ENCODE measurements around the gene CFAP300.
A peak's percentile ranks its signal among the peaks of the same experiment; 100 is the strongest.

The CFAP300 gene

DNA sequence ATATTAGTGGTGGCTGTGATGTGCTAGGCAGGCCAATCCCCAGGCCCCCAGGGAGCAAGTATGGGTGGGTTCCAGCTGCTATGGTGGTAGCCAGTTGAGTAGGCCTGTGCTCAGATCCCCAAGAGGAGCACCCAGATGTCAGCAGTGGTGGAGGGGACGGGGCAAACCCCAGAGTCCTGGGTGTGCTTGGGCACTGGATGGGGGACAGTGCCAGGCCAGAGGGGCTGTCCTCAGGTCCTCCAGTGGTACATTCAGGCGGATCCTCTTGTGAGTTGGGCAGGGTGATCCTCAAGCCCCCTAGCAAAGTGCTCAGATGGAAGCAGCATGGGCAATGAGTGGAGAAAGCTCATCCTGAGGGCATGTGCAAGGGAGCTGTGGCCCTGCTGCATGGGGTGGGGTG, 26.0 kb downstream of the CFAP300 start:
- DNase-seq, result no peak

- DNase-seq, result no peak
Measured at GRCh38 chr11:102079625-102080024, 32.4 kb downstream of the CFAP300 start.

GRCh38 chr11:102081313-102081712, 34.1 kb downstream of the CFAP300 start:
- no peak for DNase-seq

DNA sequence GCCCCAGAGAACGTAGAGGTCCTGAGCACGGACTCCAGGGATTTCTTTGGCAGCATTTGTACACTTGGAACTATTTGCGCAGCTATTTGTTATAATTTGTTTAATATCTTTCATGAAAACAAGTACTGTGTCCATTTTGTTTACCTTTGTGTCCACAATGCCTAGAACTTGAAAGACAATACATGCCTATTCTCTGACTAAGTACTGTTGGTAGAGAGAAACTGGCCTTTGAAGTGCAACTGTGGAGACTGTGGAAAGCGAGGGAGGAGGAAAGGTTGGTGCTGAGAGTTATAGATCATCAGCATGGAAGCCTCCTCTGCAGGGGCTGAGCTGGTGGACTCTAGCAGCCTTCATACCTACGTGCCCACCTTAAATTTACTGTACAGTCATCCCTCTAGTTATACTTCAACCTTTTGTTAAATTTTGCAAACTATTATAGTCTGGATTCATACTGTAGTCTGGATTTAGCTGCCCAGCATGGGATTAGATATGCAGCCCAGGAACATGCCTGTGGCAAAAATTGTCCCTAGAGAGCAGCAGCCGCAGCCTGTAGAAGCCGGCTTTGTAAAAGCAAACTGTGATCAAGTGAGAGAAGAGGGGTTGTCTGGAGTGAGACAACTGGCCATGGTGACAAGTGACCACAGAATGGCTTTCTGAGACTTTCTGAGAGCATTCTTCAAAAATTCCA, 38.8 kb downstream of the CFAP300 start:
- DNase-seq, result no peak

- no peak for DNase-seq
Measured at GRCh38 chr11:102097186-102097585, 49.9 kb downstream of the CFAP300 start.

- no peak for DNase-seq
Measured at GRCh38 chr11:102099755-102100154, 52.5 kb downstream of the CFAP300 start.

DNA sequence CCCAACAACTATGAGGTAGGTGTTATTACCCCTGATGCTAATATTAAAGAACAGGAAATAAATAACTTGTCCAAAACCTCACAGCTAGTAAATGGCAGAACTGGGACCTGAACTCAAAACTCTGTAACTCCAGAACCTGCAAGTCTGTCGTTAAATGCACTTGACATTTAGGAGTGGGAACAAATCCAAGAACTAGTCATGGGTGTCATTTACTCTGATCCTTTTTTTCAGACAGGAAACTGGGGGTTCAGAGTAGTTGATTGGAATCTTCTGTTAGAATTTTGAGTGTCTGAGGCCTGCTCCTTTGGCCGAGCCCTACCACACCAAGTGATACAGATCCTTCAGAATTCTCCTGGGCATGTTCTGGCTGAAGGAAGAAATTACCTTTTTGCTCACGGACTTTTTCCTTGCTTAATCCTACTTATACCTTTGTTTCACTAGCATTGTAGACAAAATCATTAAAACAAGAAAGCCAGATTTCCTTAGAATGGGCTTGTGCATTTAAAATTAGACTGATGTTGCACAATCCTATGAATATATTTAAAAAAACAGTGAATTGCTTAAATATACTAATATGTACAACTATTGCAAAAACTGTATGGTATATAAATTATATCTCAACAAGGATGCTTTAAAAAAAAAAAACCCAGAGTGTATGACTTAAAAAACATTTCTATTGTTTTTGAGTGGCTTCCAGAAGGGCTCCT, 61.6 kb downstream of the CFAP300 start:
- DNase-seq, result no peak

DNA sequence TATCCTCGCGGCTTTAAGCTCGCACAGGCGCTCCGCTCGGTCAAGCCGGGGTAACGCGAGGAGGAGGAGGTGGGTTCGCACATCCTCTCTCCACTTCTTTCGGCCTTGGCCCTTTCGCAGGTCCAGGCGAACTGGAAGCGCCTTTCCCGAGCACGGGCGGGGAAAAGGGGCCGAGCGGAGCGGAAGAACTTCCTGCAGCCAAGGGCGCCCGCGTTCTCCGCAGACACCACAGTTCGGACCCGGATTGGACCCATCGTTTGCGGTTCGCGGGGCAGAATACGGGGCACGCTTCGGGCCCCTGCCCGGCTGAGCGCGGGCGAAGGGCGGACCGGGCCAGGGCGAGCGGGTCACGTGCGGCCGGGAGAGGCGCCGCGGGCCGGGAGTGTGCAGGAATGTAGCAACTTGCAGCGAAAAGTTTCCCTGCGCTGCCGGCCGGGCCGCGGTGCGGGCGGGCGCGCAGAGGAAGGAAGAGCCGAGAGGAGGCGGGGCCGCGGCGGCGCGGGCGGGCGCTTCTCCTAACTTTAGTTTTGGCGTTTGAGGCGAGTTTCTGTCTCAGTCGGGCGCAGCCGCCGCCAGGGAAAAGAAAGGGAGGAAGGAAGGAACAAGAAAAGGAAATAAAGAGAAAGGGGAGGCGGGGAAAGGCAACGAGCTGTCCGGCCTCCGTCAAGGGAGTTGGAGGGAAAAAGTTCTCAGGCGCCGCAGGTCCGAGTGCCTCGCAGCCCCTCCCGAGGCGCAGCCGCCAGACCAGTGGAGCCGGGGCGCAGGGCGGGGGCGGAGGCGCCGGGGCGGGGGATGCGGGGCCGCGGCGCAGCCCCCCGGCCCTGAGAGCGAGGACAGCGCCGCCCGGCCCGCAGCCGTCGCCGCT, 62.9 kb downstream of the CFAP300 start, which contains the start of gene YAP1:
YAP1 (plus strand) TSS at position 552 of the 865 bp plus-strand sequence. CDS start 402 bp downstream, outside the sequence.
- DNase-seq, result no peak

DNA sequence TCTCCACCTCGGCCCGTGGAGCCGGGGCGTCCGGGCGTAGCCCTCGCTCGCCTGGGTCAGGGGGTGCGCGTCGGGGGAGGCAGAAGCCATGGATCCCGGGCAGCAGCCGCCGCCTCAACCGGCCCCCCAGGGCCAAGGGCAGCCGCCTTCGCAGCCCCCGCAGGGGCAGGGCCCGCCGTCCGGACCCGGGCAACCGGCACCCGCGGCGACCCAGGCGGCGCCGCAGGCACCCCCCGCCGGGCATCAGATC, 63.4 kb downstream of the CFAP300 start:
- no peak for DNase-seq

GRCh38 chr11:102111011-102111786, 64.0 kb downstream of the CFAP300 start:
- peak; percentile 3 to 6 for DNase-seq

DNA sequence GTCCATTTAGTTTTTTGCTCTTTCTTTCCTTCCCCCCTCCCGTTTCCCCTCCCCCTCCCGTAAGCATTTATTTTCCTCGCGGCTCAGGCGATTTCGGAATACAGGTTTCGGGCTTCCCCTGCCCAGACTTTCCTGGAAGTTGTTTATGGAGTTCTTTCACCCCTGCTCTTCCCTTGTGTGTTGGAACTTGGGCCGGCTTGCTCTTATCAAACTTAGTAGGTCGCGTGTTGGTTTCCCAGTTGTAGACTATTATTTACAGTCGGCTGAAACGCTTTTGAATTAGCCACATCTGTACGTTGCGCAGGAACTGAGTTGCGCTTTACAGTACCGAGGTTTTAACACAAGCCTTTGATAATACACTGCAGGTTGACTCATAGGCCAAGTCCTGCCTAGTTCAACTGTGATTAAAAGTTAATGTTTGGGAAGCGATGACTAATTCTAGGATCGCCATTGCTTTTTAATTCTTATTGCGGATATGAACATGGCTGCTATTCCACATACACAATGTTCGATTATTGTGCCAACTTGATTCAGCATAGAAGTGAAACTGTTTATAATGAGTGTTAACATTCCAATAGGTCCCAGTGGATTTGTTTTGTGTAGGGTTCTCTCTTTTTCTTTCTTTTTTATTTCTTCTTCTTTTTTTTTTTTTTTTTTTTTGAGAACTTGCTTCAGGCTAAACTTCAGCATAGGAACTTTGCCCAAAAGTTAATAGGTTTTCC, 64.7 kb downstream of the CFAP300 start:
- no peak for DNase-seq

DNA sequence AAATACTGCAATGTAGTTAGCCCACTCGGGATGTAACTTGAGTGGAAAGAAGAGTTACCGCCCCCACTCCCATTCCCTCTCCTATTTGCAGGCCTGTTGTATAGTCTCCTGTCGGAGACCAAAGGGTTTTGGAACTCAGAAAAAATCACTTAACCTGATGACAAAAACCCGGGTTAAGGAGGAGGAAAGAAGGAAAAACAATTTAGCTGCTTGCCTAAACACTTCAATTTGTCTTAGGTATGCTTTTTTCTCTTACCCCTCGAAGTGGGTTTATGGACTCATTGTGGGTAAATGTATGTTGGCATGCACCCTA, 65.2 kb downstream of the CFAP300 start:
- DNase-seq, result no peak

- DNase-seq, result no peak
Measured at GRCh38 chr11:102114032-102114431, 66.8 kb downstream of the CFAP300 start.

- DNase-seq, result no peak
Measured at GRCh38 chr11:102115557-102115956, 68.3 kb downstream of the CFAP300 start.

DNA sequence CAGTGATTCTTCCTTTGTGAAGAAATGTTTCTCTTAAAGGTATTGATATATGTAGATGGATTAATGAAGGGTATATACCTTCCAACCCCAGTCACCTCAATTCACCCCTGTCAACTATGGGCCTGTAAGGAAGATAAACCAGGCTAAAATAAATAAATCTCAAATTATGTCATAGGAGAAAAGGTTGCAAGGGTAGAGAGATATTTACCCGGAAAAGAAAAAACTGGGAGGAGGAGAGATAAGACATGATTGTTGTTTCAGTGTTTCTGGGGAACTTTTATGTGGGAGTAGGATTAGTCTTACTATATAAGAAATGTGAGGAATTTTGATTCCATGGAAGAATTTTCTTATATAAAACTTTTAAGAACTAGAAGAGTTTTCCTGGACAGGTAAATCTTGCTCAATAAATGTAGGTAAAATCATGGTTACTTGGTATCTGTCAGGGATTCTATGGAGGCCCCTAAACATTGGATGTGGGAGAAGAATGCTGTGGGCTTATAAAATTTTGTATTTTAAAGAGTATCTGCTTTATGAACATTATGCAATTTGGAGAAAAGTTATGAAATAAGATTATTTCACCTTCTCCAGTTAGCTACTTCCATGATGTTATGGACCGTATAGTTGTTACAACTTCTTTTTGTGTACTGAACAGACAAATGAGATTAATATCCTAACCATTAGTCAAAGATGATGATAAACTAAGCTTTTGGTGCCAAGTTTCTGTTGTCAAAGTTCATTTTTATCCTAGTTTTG, 69.4 kb downstream of the CFAP300 start:
- no peak for DNase-seq

GRCh38 chr11:102117472-102118113, 70.4 kb downstream of the CFAP300 start:
- no peak for DNase-seq

GRCh38 chr11:102118937-102119336, 71.7 kb downstream of the CFAP300 start:
- no peak for DNase-seq

GRCh38 chr11:102119997-102120396, 72.8 kb downstream of the CFAP300 start:
- no peak for DNase-seq

DNA sequence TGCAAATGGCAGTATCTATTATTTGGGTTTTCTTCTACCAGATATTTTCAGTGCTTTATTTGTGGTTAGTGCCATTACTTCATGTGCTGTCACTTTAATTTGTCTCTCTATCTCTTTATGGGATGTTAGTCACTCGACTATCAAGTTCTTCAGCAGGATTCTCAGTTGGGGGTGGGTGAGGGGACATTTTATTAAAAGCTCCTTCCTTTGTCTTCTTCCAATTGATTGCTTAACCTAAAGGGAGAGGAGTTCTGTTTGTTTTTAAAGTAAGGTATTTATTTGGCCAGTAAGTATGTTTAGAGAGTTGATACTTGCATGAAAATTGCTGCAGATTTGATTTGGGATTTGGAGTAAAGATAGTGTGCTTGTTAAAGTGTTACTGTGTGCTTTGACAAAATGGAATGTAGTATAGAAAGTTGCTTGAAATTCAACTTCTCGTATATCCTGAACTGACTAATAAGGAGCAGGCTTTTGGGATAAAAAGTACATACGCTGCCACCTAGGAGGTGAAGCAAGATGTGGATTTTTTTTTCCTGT, 73.3 kb downstream of the CFAP300 start:
- no peak for DNase-seq

- no peak for DNase-seq
Measured at GRCh38 chr11:102121329-102121728, 74.1 kb downstream of the CFAP300 start.

All from NCI-H2081 (cell line).